ENCODE measurements around the gene NFKB1. TPM values are rescaled to one million over a fixed set of nuclear protein-coding genes. Genes with fewer than 3 reads are reported as not detected.

NFKB1 gene
- total and polyA plus RNA-seq, 5 experiments from 2014 or later, result 27.5 to 101 (median 82.2) TPM

- POLR2A ChIA-PET, result no interaction called here
- H3K4me1 Mint-ChIP-seq, result peaks cover 31 to 59% (median 57%) of the 10 kb centered on the region in 4 donors
- ATAC-seq (no peak), DNase-seq (no peak)
- peak overlapping the region in 4 of 10 donors; percentile 42 to 78 (median 56) for H3K27ac Mint-ChIP-seq
- H3K27me3 Mint-ChIP-seq, result no peaks in the 10 kb centered on the region
- H3K4me3 Mint-ChIP-seq, result no peak overlapping the region
- peaks cover 0 to 2% (median 0%) of the 10 kb centered on the region in 9 donors for H3K9me3 Mint-ChIP-seq
- H3K36me3 Mint-ChIP-seq, result peaks cover 6 to 38% (median 20%) of the 10 kb centered on the region in 3 donors
Observed at GRCh38 chr4:102572452-102572851, 71.3 kb downstream of the NFKB1 start.

GRCh38 chr4:102574317-102574716 lies 73.2 kb downstream of the NFKB1 start:
- POLR2A ChIA-PET, result interaction anchor here (0.7 kb wide), 2 partner anchors 34 to 72 kb away, joined by 3 to 6 read pairs; no protein-coding TSS in a partner anchor
- DNase-seq (peak in 1 of 10 donors; percentile 15), ATAC-seq (peak; percentile 59 to 63)
- H3K36me3 Mint-ChIP-seq, result peaks cover 18 to 49% (median 38%) of the 10 kb centered on the region in 3 donors
- peaks cover 0 to 9% (median 0%) of the 10 kb centered on the region in 9 donors for H3K9me3 Mint-ChIP-seq
- no peaks in the 10 kb centered on the region for H3K27me3 Mint-ChIP-seq
- peak overlapping the region in 9 of 10 donors; percentile 4 to 79 (median 58) for H3K4me3 Mint-ChIP-seq
- peak overlapping the region in 9 of 10 donors; percentile 8 to 90 (median 78) for H3K27ac Mint-ChIP-seq
- H3K4me1 Mint-ChIP-seq, result peaks cover 41 to 67% (median 60%) of the 10 kb centered on the region in 4 donors

- POLR2A ChIA-PET, result interaction anchor here (0.9 to 1.1 kb wide), 2 partner anchors 11 to 73 kb away, joined by 3 read pairs; no protein-coding TSS in a partner anchor
- Mint-ChIP-seq H3K27me3 (no peaks in the 10 kb centered on the region), H3K4me1 (peaks cover 45 to 77% (median 66%) of the 10 kb centered on the region in 4 donors), H3K36me3 (peaks cover 18 to 55% (median 33%) of the 10 kb centered on the region in 3 donors), H3K27ac (peak overlapping the region; percentile 8 to 86 (median 76)), H3K9me3 (peaks cover 0 to 9% (median 0%) of the 10 kb centered on the region in 9 donors), H3K4me3 (peak overlapping the region in 3 of 10 donors; percentile 5 to 70 (median 37))
- DNase-seq (no peak), ATAC-seq (no peak)
Observed at GRCh38 chr4:102575369-102576129, 74.4 kb downstream of the NFKB1 start.

- H3K27ac Mint-ChIP-seq, result peak overlapping the region in 8 of 10 donors; percentile 27 to 81 (median 74)
- no peaks in the 10 kb centered on the region for H3K27me3 Mint-ChIP-seq
- no peak for DNase-seq
- peak overlapping the region in 5 of 10 donors; percentile 15 to 48 (median 22) for H3K4me3 Mint-ChIP-seq
- POLR2A ChIA-PET, result interaction anchor here (1.4 kb wide), 1 partner anchor 76 kb away, joined by 6 read pairs; the partner anchor contains the start of gene NFKB1
- peaks cover 47 to 69% (median 58%) of the 10 kb centered on the region in 4 donors for H3K4me1 Mint-ChIP-seq
- ATAC-seq, result no peak
- H3K9me3 Mint-ChIP-seq, result peaks cover 0 to 9% (median 0%) of the 10 kb centered on the region in 9 donors
- peaks cover 18 to 68% (median 42%) of the 10 kb centered on the region in 3 donors for H3K36me3 Mint-ChIP-seq
Observed at GRCh38 chr4:102578270-102578669, 77.1 kb downstream of the NFKB1 start.

GRCh38 chr4:102578819-102579218 lies 77.7 kb downstream of the NFKB1 start:
- ATAC-seq, result peak; percentile 45 to 63
- peak overlapping the region in 2 of 10 donors; percentile 20 to 22 for H3K4me3 Mint-ChIP-seq
- POLR2A ChIA-PET, result interaction anchor here (0.7 to 1.4 kb wide), 2 partner anchors 20 to 77 kb away, joined by 3 to 6 read pairs; partner anchors contain the start of gene NFKB1
- H3K9me3 Mint-ChIP-seq, result peaks cover 0 to 9% (median 0%) of the 10 kb centered on the region in 9 donors
- DNase-seq, result peak in 5 of 10 donors; percentile 7 to 65 (median 25)
- no peaks in the 10 kb centered on the region for H3K27me3 Mint-ChIP-seq
- H3K27ac Mint-ChIP-seq, result peak overlapping the region in 9 of 10 donors; percentile 37 to 81 (median 73)
- H3K4me1 Mint-ChIP-seq, result peaks cover 44 to 64% (median 56%) of the 10 kb centered on the region in 4 donors
- H3K36me3 Mint-ChIP-seq, result peaks cover 18 to 72% (median 48%) of the 10 kb centered on the region in 3 donors

- no peak for DNase-seq
- POLR2A ChIA-PET, result interaction anchor here (1.4 kb wide), 1 partner anchor 78 kb away, joined by 6 read pairs; the partner anchor contains the start of gene NFKB1
- H3K4me1 Mint-ChIP-seq, result peaks cover 41 to 56% (median 50%) of the 10 kb centered on the region in 4 donors
- peaks cover 18 to 82% (median 52%) of the 10 kb centered on the region in 3 donors for H3K36me3 Mint-ChIP-seq
- H3K4me3 Mint-ChIP-seq, result peak overlapping the region in 4 of 10 donors; percentile 5 to 26 (median 9)
- H3K9me3 Mint-ChIP-seq, result peaks cover 0 to 9% (median 0%) of the 10 kb centered on the region in 9 donors
- H3K27ac Mint-ChIP-seq, result peak overlapping the region; percentile 18 to 86 (median 77)
- no peaks in the 10 kb centered on the region for H3K27me3 Mint-ChIP-seq
- ATAC-seq, result no peak
Observed at GRCh38 chr4:102579794-102580462, 78.8 kb downstream of the NFKB1 start.

- ATAC-seq, result no peak
- POLR2A ChIA-PET, result no interaction called here
- Mint-ChIP-seq H3K9me3 (peaks cover 0 to 9% (median 0%) of the 10 kb centered on the region in 9 donors), H3K27me3 (no peaks in the 10 kb centered on the region), H3K36me3 (peaks cover 18 to 85% (median 52%) of the 10 kb centered on the region in 3 donors), H3K27ac (peak overlapping the region in 8 of 10 donors; percentile 18 to 86 (median 78)), H3K4me1 (peaks cover 37 to 54% (median 49%) of the 10 kb centered on the region in 4 donors), H3K4me3 (peak overlapping the region in 1 of 10 donors; percentile 10)
- no peak for DNase-seq
Observed at GRCh38 chr4:102580463-102580842, 79.3 kb downstream of the NFKB1 start.

- H3K4me1 Mint-ChIP-seq, result peaks cover 35 to 65% (median 57%) of the 10 kb centered on the region in 4 donors
- peaks cover 6 to 73% (median 40%) of the 10 kb centered on the region in 3 donors for H3K36me3 Mint-ChIP-seq
- H3K4me3 Mint-ChIP-seq, result no peak overlapping the region
- H3K9me3 Mint-ChIP-seq, result no peaks in the 10 kb centered on the region
- ATAC-seq, result no peak
- DNase-seq, result no peak
- H3K27ac Mint-ChIP-seq, result peak overlapping the region in 9 of 10 donors; percentile 23 to 94 (median 50)
- POLR2A ChIA-PET, result no interaction called here
- no peaks in the 10 kb centered on the region for H3K27me3 Mint-ChIP-seq
Observed at GRCh38 chr4:102584091-102584490, 82.9 kb downstream of the NFKB1 start.

GRCh38 chr4:102585329-102585728 lies 84.2 kb downstream of the NFKB1 start:
- H3K27ac Mint-ChIP-seq, result peak overlapping the region; percentile 63 to 94 (median 88)
- H3K27me3 Mint-ChIP-seq, result no peaks in the 10 kb centered on the region
- DNase-seq (no peak), ATAC-seq (no peak)
- no peaks in the 10 kb centered on the region for H3K9me3 Mint-ChIP-seq
- POLR2A ChIA-PET, result no interaction called here
- peaks cover 40 to 66% (median 63%) of the 10 kb centered on the region in 4 donors for H3K4me1 Mint-ChIP-seq
- peaks cover 13 to 72% (median 45%) of the 10 kb centered on the region in 3 donors for H3K36me3 Mint-ChIP-seq
- H3K4me3 Mint-ChIP-seq, result peak overlapping the region in 4 of 10 donors; percentile 10 to 77 (median 66)

GRCh38 chr4:102586002-102586643 lies 85.0 kb downstream of the NFKB1 start:
- H3K4me3 Mint-ChIP-seq, result peak overlapping the region; percentile 10 to 81 (median 58)
- peaks cover 42 to 70% (median 69%) of the 10 kb centered on the region in 4 donors for H3K4me1 Mint-ChIP-seq
- no peaks in the 10 kb centered on the region for H3K27me3 Mint-ChIP-seq
- H3K27ac Mint-ChIP-seq, result peak overlapping the region; percentile 63 to 94 (median 88)
- DNase-seq (no peak), ATAC-seq (peak; percentile 31 to 44)
- peaks cover 0 to 3% (median 0%) of the 10 kb centered on the region in 9 donors for H3K9me3 Mint-ChIP-seq
- peaks cover 20 to 73% (median 49%) of the 10 kb centered on the region in 3 donors for H3K36me3 Mint-ChIP-seq
- POLR2A ChIA-PET, result interaction anchor here (0.7 to 0.9 kb wide), 2 partner anchors 27 to 241 kb away, joined by 3 read pairs; partner anchors contain the start of gene UBE2D3

GRCh38 chr4:102586644-102587021 lies 85.5 kb downstream of the NFKB1 start:
- peak in 7 of 10 donors; percentile 25 to 49 (median 37) for DNase-seq
- H3K27ac Mint-ChIP-seq, result peak overlapping the region; percentile 63 to 94 (median 88)
- peak; percentile 74 to 81 for ATAC-seq
- POLR2A ChIA-PET, result interaction anchor here (0.7 to 0.9 kb wide), 2 partner anchors 26 to 241 kb away, joined by 3 read pairs; partner anchors contain the start of gene UBE2D3
- H3K36me3 Mint-ChIP-seq, result peaks cover 24 to 74% (median 53%) of the 10 kb centered on the region in 3 donors
- peaks cover 0 to 6% (median 0%) of the 10 kb centered on the region in 9 donors for H3K9me3 Mint-ChIP-seq
- H3K27me3 Mint-ChIP-seq, result no peaks in the 10 kb centered on the region
- H3K4me1 Mint-ChIP-seq, result peaks cover 41 to 73% (median 70%) of the 10 kb centered on the region in 4 donors
- H3K4me3 Mint-ChIP-seq, result peak overlapping the region; percentile 46 to 81 (median 58)
